M059J (cell line): ENCODE results near the gene PRPF4. TPM values are rescaled to one million over a fixed set of nuclear protein-coding genes. Genes with fewer than 3 reads are reported as not detected.
"Not testable (repeated sequence)": the region's sequence is repeated elsewhere in the genome, so short reads cannot be mapped to it uniquely, and the experiment has no call there.

Experiments used
- DNase-seq: peaks from one replicate; pipeline ENCODE4 v3.0.0-alpha.2; 2012; ENCODE audit warnings: low read depth
- total RNA-seq: library from RNA; depleted of rRNA; stranded (reverse); fragments of >200 nt; shearing (Covaris generic); gene quantifications from 2 replicates; pipeline ENCODE4 v1.2.3, GENCODE V29; 2014; rRNA removed

PRPF4 gene
- total RNA-seq: 50.8 and 61.0 TPM in 2 replicates

- DNase-seq: peak; percentile 100
These were observed at the start of gene PRPF4, which contains the start of gene CDC26 for GRCh38 chr9:113275157-113276131. TSS of gene PRPF4 (plus strand) at chr9:113275658. CDS start at chr9:113275744, 86 bp downstream. TSS of gene CDC26 (minus strand) at chr9:113275572. CDS start at chr9:113272507, 3,065 bp downstream.

- DNase-seq: no peak
These were observed 48.0 kb upstream of the PRPF4 start for GRCh38 chr9:113227436-113227835.

GRCh38 chr9:113228130-113228665 lies 47.3 kb upstream of the PRPF4 start:
- peak; percentile 12 for DNase-seq

GRCh38 chr9:113231701-113232100 lies 43.8 kb upstream of the PRPF4 start:
- DNase-seq: no peak

GRCh38 chr9:113235701-113236255 lies 39.7 kb upstream of the PRPF4 start:
- DNase-seq: not testable (repeated sequence)

GRCh38 chr9:113237026-113237425 lies 38.4 kb upstream of the PRPF4 start:
- no peak for DNase-seq

GRCh38 chr9:113238202-113238858 lies 37.1 kb upstream of the PRPF4 start:
- no peak for DNase-seq

GRCh38 chr9:113238859-113239232 lies 36.6 kb upstream of the PRPF4 start:
- no peak for DNase-seq

GRCh38 chr9:113241161-113241560 lies 34.3 kb upstream of the PRPF4 start:
- no peak for DNase-seq

- no peak for DNase-seq
These were observed 30.9 kb upstream of the PRPF4 start for GRCh38 chr9:113244556-113244955.

GRCh38 chr9:113245894-113246293 lies 29.6 kb upstream of the PRPF4 start:
- DNase-seq: no peak

GRCh38 chr9:113246928-113247327 lies 28.5 kb upstream of the PRPF4 start:
- no peak for DNase-seq

- DNase-seq: no peak
These were observed 27.8 kb upstream of the PRPF4 start for GRCh38 chr9:113247640-113248039.

- DNase-seq: not testable (repeated sequence)
These were observed 25.8 kb upstream of the PRPF4 start for GRCh38 chr9:113249661-113250060.

GRCh38 chr9:113250807-113251206 lies 24.7 kb upstream of the PRPF4 start:
- no peak for DNase-seq

- no peak for DNase-seq
These were observed 20.5 kb upstream of the PRPF4 start for GRCh38 chr9:113254991-113255390.

GRCh38 chr9:113255438-113255837 lies 20.0 kb upstream of the PRPF4 start:
- DNase-seq: no peak

- DNase-seq: no peak
These were observed 17.6 kb upstream of the PRPF4 start for GRCh38 chr9:113257863-113258262.

GRCh38 chr9:113258282-113258681 lies 17.2 kb upstream of the PRPF4 start:
- no peak for DNase-seq

- peak; percentile 87 for DNase-seq
These were observed 13.4 kb upstream of the PRPF4 start for GRCh38 chr9:113261917-113262671.

- DNase-seq: no peak
These were observed 9.3 kb upstream of the PRPF4 start for GRCh38 chr9:113266174-113266573.
